Suprapubic skin (tissue), 4 donors: Measurements from ENCODE around the gene EXD2. TPM values are rescaled to one million over a fixed set of nuclear protein-coding genes. Genes with fewer than 3 reads are reported as not detected.
A peak's percentile ranks its signal among the peaks of the same experiment; 100 is the strongest.
"Not testable (repeated sequence)": the region's sequence is repeated elsewhere in the genome, so short reads cannot be mapped to it uniquely, and the experiment has no call there.

ENCODE experiments used
- DNase-seq, 2 donors: peaks; one replicate each; pipeline ENCODE4 v3.0.0-alpha.2; 2019; ENCODE audit warnings: low spot score in 2 of 2
- H3K27ac ChIP-seq: fragments of 200-600 bp; sonication (generic); one replicate; pipeline ENCODE4 v1.5.1; 2019
- H3K27me3 ChIP-seq: fragments of 200-600 bp; sonication (generic); one replicate; pipeline ENCODE4 v1.5.1; 2019
- H3K36me3 ChIP-seq: fragments of 200-600 bp; sonication (generic); one replicate; pipeline ENCODE4 v1.5.1; 2019
- H3K4me1 ChIP-seq: fragments of 200-600 bp; sonication (generic); one replicate; pipeline ENCODE4 v1.5.1; 2019
- H3K4me3 ChIP-seq: fragments of 200-600 bp; sonication (generic); one replicate; pipeline ENCODE4 v1.5.1; 2019; ENCODE audit warnings: mild to moderate bottlenecking
- H3K9me3 ChIP-seq: fragments of 200-600 bp; sonication (generic); one replicate; pipeline ENCODE4 v1.5.1; 2019
- CTCF ChIP-seq, 2 donors: fragments of 200-600 bp in 1 of 2; fragments of 450-650 bp in 1 of 2; sonication (generic) in 1 of 2; IDR thresholded peaks; one replicate each; pipeline ENCODE4 v1.5.1; 2016 to 2019; ENCODE audit warnings: antibody characterized with exemption in 2 of 2, mild to moderate bottlenecking in 1 of 2, moderate library complexity in 1 of 2
- EP300 ChIP-seq: sonication (generic); formaldehyde crosslinking; IDR thresholded peaks from one replicate; pipeline ENCODE4 v1.6.1; 2017; ENCODE audit warnings: antibody characterized with exemption
- POLR2A ChIP-seq, 2 donors: fragments of 450-650 bp; IDR thresholded peaks; one replicate each; pipeline ENCODE4 v1.6.1; 2017; ENCODE audit warnings: antibody characterized with exemption in 2 of 2, mild to moderate bottlenecking in 2 of 2, moderate library complexity in 2 of 2
- POLR2AphosphoS5 ChIP-seq, 3 donors: sonication (generic); formaldehyde crosslinking; IDR thresholded peaks; one replicate each; pipeline ENCODE4 v1.6.1; 2017; ENCODE audit warnings: antibody characterized with exemption in 3 of 3
- WGBS: methylation state at CpG from one replicate; pipeline ENCODE4 v1.1.5; 2018; 5-methylcytosine and 5-hydroxymethylcytosine counted together
- total RNA-seq, 4 donors: library from RNA; depleted of rRNA; stranded (reverse); fragments of >200 nt; gene quantifications; one replicate each; pipeline ENCODE4 v1.1.0, GENCODE V29; 2016

EXD2 gene
- total RNA-seq, 4 donors from 2014 or later, result 17.6 to 26.8 (median 19.6) TPM

GRCh38 chr14:69153873-69154270, 37.4 kb upstream of the EXD2 start:
- peaks cover 38% of the 10 kb centered on the region for H3K4me1 ChIP-seq
- no peak for TF ChIP-seq CTCF (IDR thresholded peaks at IDR 0.05)
- no peak for TF ChIP-seq EP300
- no peak for TF ChIP-seq POLR2A (IDR thresholded peaks at IDR 0.05)
- no peak for TF ChIP-seq POLR2AphosphoS5 (IDR thresholded peaks at IDR 0.05)
- no peak for DNase-seq
- H3K27ac ChIP-seq, result peak overlapping the region; percentile 94
- under 1% methylated on average over 13 of the region's 13 CpGs for WGBS
- no peaks in the 10 kb centered on the region for H3K9me3 ChIP-seq
- H3K36me3 ChIP-seq, result no peaks in the 10 kb centered on the region
- peak overlapping the region; percentile 98 for H3K4me3 ChIP-seq
- no peaks in the 10 kb centered on the region for H3K27me3 ChIP-seq

GRCh38 chr14:69154779-69155178, 36.5 kb upstream of the EXD2 start:
- Histone ChIP-seq H3K36me3 (no peaks in the 10 kb centered on the region), H3K4me1 (peaks cover 29% of the 10 kb centered on the region), H3K27ac (no peak overlapping the region), H3K27me3 (no peaks in the 10 kb centered on the region), H3K9me3 (no peaks in the 10 kb centered on the region), H3K4me3 (no peak overlapping the region)
- 40% methylated on average over 4 of the region's 4 CpGs for WGBS
- TF ChIP-seq POLR2AphosphoS5 (IDR thresholded peaks at IDR 0.05) (no peak), EP300 (no peak), CTCF (IDR thresholded peaks at IDR 0.05) (no peak), POLR2A (IDR thresholded peaks at IDR 0.05) (no peak)
- no peak for DNase-seq

GRCh38 chr14:69156224-69156623, 35.1 kb upstream of the EXD2 start:
- Histone ChIP-seq H3K36me3 (no peaks in the 10 kb centered on the region), H3K9me3 (no peaks in the 10 kb centered on the region), H3K4me1 (peaks cover 15% of the 10 kb centered on the region), H3K27me3 (no peaks in the 10 kb centered on the region), H3K27ac (no peak overlapping the region), H3K4me3 (no peak overlapping the region)
- TF ChIP-seq POLR2A (IDR thresholded peaks at IDR 0.05) (no peak), EP300 (no peak), POLR2AphosphoS5 (IDR thresholded peaks at IDR 0.05) (no peak), CTCF (IDR thresholded peaks at IDR 0.05) (no peak)
- DNase-seq, result no peak

GRCh38 chr14:69161590-69161989, 29.7 kb upstream of the EXD2 start:
- no peaks in the 10 kb centered on the region for H3K27me3 ChIP-seq
- H3K9me3 ChIP-seq, result no peaks in the 10 kb centered on the region
- TF ChIP-seq POLR2A (IDR thresholded peaks at IDR 0.05) (no peak), EP300 (no peak), CTCF (IDR thresholded peaks at IDR 0.05) (no peak), POLR2AphosphoS5 (IDR thresholded peaks at IDR 0.05) (no peak)
- no peak for DNase-seq
- no peak overlapping the region for H3K27ac ChIP-seq
- H3K4me1 ChIP-seq, result no peaks in the 10 kb centered on the region
- WGBS, result 88% methylated on average over 1 of the region's 1 CpG
- no peak overlapping the region for H3K4me3 ChIP-seq
- no peaks in the 10 kb centered on the region for H3K36me3 ChIP-seq

GRCh38 chr14:69165787-69166186, 25.5 kb upstream of the EXD2 start:
- DNase-seq, result not testable (repeated sequence)
- 85% methylated on average over 2 of the region's 2 CpGs for WGBS

GRCh38 chr14:69170839-69171238, 20.5 kb upstream of the EXD2 start:
- H3K36me3 ChIP-seq, result no peaks in the 10 kb centered on the region
- no peak for DNase-seq

More at GRCh38 chr14:69165787-69166186, 25.5 kb upstream of the EXD2 start:
- not testable (repeated sequence) for H3K27ac ChIP-seq, H3K36me3 ChIP-seq, H3K27me3 ChIP-seq, H3K4me3 ChIP-seq, H3K4me1 ChIP-seq, H3K9me3 ChIP-seq

More at GRCh38 chr14:69170839-69171238, 20.5 kb upstream of the EXD2 start:
- TF ChIP-seq EP300, result no peak
- no peak for TF ChIP-seq POLR2AphosphoS5 (IDR thresholded peaks at IDR 0.05)
- no peak for TF ChIP-seq CTCF (IDR thresholded peaks at IDR 0.05)
- TF ChIP-seq POLR2A (IDR thresholded peaks at IDR 0.05), result no peak
- Histone ChIP-seq H3K27me3 (no peaks in the 10 kb centered on the region), H3K4me3 (no peak overlapping the region), H3K4me1 (peaks cover 2% of the 10 kb centered on the region), H3K27ac (no peak overlapping the region), H3K9me3 (no peaks in the 10 kb centered on the region)
- WGBS, result 83% methylated on average over 1 of the region's 1 CpG
